Caki2 (cell line): ENCODE data around the gene MSN. TPM values are rescaled to one million over a fixed set of nuclear protein-coding genes. Genes with fewer than 3 reads are reported as not detected.

Experiments used
- DNase-seq: peaks from one replicate; pipeline ENCODE4 v3.0.0-alpha.2; 2015; ENCODE audit warnings: low read depth
- in situ Hi-C: cut with HindIII; loops from 2 replicates; pipeline ENCODE4 v1.10.0; 2016; ENCODE audit warnings: low sequenced_read_pairs, low pct_unique_long_range_greater_than_20kb, mixed read lengths
- total RNA-seq: library from RNA; depleted of rRNA; stranded (reverse); fragments of >200 nt; shearing (Covaris generic); gene quantifications from 2 replicates; pipeline ENCODE4 v1.2.3, GENCODE V29; 2014; ENCODE audit warnings: low replicate concordance

Gene MSN
- total RNA-seq, 1 experiment from 2014 or later = 229 TPM

GRCh38 chrX:65668377-65669310 is 1.2 kb downstream of the MSN start:
- DNase-seq = peak; percentile 78
- in situ Hi-C loops = no loop called here

- in situ Hi-C loops = no loop called here
- peak; percentile 24 for DNase-seq
Measured at GRCh38 chrX:65671286-65671685, 3.8 kb downstream of the MSN start.

GRCh38 chrX:65671966-65672365 is 4.5 kb downstream of the MSN start:
- no peak for DNase-seq
- in situ Hi-C loops = no loop called here

GRCh38 chrX:65673857-65674203 is 6.4 kb downstream of the MSN start:
- DNase-seq = no peak
- in situ Hi-C loops = no loop called here

- DNase-seq = no peak
- in situ Hi-C loops = no loop called here
Measured at GRCh38 chrX:65674204-65674893, 6.9 kb downstream of the MSN start.

- no peak for DNase-seq
- in situ Hi-C loops = no loop called here
Measured at GRCh38 chrX:65677954-65678469, 10.6 kb downstream of the MSN start.

GRCh38 chrX:65679071-65679540 is 11.7 kb downstream of the MSN start:
- DNase-seq = no peak
- in situ Hi-C loops = no loop called here

- DNase-seq = no peak
- in situ Hi-C loops = no loop called here
Measured at GRCh38 chrX:65681810-65682209, 14.4 kb downstream of the MSN start.

- no peak for DNase-seq
- in situ Hi-C loops = no loop called here
Measured at GRCh38 chrX:65685112-65685511, 17.7 kb downstream of the MSN start.

- in situ Hi-C loops = no loop called here
- no peak for DNase-seq
Measured at GRCh38 chrX:65686236-65686635, 18.8 kb downstream of the MSN start.

GRCh38 chrX:65687367-65687766 is 19.9 kb downstream of the MSN start:
- in situ Hi-C loops = no loop called here
- no peak for DNase-seq

- in situ Hi-C loops = no loop called here
- peak; percentile 61 for DNase-seq
Measured at GRCh38 chrX:65688403-65688871, 21.0 kb downstream of the MSN start.

GRCh38 chrX:65689377-65689776 is 21.9 kb downstream of the MSN start:
- no peak for DNase-seq
- in situ Hi-C loops = no loop called here

- DNase-seq = peak; percentile 41
- in situ Hi-C loops = no loop called here
Measured at GRCh38 chrX:65690057-65690855, 22.8 kb downstream of the MSN start.

- no peak for DNase-seq
- in situ Hi-C loops = no loop called here
Measured at GRCh38 chrX:65695849-65696449, 28.5 kb downstream of the MSN start.

- in situ Hi-C loops = no loop called here
- no peak for DNase-seq
Measured at GRCh38 chrX:65696613-65697012, 29.2 kb downstream of the MSN start.

- in situ Hi-C loops = no loop called here
- DNase-seq = no peak
Measured at GRCh38 chrX:65697211-65697641, 29.8 kb downstream of the MSN start.
